Inferior parietal cortex (tissue), 1 donor: Measurements from ENCODE around the gene SYNE3.
"Not testable (repeated sequence)": the region's sequence is repeated elsewhere in the genome, so short reads cannot be mapped to it uniquely, and the experiment has no call there.

ENCODE experiments used
- DNase-seq: peaks from one replicate; pipeline ENCODE4 v3.0.0-alpha.2; 2016; ENCODE audit errors: extremely low spot score

SYNE3 gene

DNA sequence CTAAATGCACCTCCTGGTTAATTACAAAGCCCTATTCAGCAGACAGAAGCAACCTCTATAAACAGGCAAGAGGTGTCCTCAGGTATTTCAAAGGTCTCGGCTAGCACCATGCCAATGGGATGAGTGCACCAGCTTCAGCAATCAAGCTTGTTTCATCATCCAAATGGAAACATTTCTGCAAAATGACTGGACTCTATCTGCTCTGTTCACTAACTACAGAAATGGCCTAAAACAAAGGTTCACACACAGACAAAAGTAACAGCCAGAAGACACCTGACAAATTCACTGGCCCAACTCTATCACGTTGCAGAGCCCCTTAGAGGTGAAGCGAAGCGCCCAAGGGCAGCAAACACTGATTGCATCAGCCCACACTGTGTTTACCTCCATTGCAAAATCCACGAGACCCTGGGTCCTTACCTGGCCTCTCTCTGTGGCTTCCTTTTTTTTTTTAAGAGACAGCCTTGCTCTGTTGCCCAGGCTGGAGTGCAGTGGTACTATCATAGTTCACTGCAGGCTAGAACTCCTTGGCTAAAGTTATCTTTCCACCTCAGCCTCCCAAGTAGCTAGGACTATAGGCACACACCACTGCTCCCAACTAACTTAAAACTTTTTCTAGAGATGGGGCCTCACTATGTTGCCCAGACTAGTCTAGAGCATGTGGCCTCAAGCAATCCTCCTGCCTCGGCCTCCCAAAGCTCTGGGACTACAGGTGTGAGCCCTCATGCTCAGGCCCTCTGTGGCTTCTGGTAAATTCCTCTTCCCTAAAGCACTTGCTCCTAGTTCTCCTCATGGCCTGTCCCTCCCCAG lies 8.5 kb upstream of the SYNE3 start:
- no peak for DNase-seq

- DNase-seq: no peak
These were observed 7.5 kb upstream of the SYNE3 start for GRCh38 chr14:95523815-95524448.

- DNase-seq: peak; percentile 53
These were observed 6.8 kb upstream of the SYNE3 start for GRCh38 chr14:95523051-95523814.

- no peak for DNase-seq
These were observed 6.1 kb upstream of the SYNE3 start for GRCh38 chr14:95522556-95522955.

DNA sequence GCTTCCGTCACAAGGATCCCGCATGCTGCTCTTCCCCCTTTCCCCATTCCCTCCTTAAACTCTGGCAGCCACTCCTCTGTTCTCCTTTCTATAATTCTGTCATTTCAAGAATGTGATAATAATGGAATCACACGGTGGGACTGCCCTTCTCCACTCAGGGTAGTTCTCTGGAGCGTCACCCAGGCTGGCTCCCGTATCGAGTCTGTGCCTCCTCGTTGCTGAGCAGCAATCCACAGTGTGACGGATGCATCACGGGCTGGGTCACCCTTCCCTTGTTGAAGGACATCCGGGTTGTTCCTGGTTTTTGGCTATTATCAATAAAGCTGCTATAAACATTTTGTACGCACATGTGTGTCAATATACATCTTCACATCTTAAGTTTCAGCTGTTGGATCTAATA lies 5.7 kb upstream of the SYNE3 start:
- DNase-seq: no peak

GRCh38 chr14:95521001-95521400 lies 4.6 kb upstream of the SYNE3 start:
- no peak for DNase-seq

GRCh38 chr14:95520346-95520745 lies 3.9 kb upstream of the SYNE3 start:
- DNase-seq: no peak

- DNase-seq: no peak
These were observed 3.2 kb upstream of the SYNE3 start for GRCh38 chr14:95519699-95520098.

DNA sequence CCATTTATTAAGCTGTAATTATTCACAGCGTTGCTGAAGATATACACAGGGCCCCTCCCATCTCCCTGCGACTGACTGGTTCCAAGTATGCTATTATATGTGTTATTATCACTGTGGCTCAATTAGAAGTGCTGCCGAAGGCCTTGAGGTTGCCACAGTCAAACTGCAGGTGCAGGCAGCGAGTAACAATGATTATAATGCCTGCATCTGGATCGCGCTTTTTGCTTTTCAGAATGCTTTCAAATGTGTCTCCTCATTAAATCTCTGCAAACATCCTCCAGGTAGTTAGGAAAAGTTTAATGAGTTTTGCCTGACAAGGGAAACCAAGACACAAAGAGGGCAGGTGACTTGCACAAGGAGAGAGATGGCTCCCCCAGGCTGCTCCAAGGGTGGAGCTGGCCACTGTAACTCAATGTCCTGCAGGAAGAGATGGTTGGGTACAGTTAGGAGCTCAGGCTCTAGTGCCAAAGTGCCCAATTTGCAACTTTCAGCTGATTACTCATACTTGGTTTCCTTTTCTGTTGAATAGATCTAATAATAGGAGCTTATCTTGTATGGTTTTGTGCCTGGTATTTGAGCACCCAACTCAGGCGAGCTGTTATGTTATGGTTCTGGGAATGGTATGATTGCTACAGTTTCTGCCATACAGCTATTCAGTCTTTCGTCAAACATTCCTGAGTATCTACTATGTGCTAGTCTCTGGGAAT lies 1.7 kb upstream of the SYNE3 start:
- no peak for DNase-seq

DNA sequence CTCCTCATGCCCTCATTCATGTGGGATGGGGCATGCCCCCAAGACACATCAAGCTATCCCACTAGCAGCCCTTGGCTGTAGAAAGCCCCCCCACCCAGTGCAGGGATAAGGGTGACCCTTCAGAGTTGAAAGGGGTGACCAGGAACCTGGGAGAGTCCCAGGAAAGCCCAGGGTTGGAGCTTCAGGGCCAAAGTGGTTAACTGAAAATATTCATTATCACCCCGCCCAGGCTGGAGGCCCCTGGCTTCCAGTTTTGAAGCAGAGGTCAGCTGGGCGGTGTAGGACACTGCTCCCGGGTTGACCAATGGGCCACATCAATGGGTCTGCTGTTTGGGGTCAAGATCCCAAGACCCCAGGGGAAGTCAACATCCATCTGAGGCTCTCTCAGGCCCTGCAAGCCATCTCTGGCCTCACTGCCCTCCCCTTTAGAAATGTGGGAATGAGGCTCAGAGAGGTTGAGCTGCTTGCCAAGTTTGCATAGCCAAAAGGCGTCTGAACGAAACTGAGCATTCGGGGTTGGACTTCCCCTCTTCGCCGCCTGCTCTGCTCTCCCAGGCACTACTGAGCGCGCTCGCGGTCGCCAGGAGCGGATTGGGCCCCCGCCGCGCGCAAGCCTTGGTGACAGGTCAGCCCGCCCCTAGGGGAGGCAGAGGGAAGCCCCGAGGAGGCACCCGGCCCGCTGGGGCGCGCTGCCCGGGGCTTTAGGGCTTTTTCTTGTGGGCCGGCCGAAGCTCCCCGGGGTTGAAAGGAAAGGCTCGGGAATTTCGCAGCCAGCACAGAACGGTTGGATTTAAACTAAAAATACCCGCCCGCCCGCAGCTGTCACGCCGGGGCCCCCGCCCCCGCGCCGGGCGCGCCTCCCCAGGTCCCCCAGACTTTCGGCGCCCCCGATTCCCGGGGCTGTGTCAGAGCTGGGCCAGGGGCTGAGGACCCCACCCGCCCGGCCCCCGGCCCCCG lies 576 bp downstream of the SYNE3 start:
- DNase-seq: no peak

DNA sequence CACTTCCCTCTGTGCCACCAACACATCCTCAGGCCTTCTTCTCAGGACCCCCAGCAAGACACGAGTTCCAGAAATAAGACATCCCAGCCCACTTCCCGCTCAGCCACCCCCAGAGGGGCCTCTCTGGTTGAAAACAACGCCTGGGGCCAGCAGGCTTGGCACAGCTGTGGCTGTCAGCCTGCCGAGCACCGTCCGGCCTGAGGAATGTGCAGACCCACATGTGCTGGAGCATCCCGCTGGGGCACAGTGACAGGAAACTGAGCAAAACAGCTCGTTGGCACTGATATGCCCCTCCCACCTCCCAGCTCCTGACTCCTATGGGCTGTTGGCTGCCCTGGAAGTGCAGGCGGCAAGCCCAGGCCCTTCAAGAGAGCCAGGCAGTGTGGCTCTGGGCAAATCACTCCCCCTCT lies 1.4 kb downstream of the SYNE3 start:
- DNase-seq: no peak

DNA sequence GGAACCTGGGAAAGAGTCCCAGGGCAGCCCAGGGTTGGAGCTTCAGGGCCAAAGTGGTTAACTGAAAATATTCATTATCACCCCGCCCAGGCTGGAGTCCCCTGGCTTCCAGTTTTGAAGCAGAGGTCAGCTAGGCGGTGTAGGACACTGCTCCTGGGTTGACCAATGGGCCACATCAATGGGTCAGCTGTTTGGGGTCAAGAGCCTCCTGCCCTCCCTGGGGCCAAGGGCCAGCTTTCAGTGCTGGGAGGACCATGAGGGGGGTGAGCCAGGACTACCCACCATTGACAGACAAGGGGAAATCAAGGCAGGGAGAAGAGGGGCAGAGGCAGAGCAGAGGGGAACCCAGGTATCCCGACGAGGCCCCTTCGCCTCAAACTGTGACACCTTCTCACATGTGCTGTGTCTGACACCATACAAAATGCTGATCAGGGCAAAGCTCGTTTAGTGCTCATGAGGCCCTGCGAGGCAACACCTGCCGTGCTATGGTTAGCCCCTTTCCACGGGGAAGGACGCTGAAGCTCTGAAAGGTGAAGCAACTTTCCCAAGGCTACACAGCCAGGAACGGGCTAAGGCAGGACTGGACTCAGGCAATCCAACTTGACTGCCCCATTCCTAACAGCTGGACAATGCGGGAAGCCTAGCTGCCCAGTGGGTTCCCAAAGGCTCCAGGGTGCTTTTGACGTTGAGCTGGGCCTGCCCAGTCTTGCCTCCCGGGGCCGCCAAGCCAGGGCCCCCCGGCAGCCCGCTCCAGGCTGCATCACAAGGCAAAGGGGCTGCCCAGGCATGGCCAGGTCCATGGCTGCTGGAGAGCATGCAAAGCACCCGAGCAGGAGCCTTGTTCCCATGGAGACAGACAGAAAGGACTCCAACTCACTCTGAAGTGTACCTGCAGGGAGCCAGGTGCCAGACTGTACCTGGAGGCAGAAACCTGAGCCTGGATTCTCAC lies 2.0 kb downstream of the SYNE3 start:
- DNase-seq: no peak

- DNase-seq: no peak
These were observed 3.2 kb downstream of the SYNE3 start for GRCh38 chr14:95513291-95513690.

DNA sequence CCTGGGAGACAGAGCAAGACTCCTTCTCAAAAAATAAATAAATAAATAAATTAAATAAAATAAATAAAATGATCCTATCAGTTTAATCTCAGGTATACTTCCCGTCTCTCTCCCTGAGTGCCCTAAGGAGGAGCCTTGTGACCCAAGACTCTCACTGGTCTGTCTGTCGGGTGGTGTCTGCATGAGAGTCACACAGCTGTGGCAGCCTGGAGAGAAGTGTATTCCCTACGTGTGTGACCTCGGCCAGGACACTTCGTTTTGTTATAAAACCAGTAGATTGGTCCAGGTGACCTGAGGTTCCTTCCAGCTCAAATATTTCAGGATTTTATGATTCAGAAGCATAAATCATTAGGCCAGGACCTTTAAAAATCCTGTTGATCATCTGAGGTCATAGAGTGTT lies 4.8 kb downstream of the SYNE3 start:
- DNase-seq: no peak

GRCh38 chr14:95510804-95511203 lies 5.6 kb downstream of the SYNE3 start:
- no peak for DNase-seq

DNA sequence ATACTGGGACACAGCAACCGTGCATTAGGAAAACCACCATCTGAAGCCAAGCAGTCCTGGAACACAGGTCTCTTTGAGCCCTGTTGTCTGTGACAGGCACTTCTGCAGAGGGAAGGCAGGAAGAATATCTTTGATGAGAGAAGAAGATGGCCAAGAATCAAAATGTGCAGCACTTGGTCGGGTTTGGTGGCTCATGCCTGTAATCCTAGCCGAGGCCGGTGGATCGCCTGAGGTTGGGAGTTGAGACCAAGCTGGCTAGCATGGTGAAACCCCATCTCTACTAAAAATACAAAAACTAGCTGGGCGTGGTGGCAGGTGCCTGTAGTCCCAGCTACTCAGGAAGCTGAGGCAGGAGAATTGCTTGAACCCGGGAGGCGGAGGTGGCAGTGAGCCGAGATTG lies 6.1 kb downstream of the SYNE3 start:
- not testable (repeated sequence) for DNase-seq

DNA sequence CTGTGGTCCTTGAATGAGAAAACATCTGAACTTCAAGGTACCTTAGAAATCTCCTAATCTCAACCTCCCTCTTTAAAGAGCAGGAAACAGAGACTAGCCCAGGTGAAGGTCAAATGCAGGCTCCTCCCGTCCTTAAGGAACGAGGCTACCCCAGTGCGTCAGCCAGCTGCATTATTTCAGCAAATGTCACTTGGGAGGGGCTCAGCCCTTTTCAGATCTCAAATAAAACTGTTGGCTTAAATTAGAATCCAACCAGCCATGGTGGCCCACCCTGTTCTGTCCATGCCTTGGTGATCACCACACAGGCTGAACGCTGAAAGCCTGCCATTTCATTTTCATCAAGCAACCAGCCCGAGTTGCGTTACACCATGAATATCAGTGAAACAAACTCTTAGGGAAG lies 7.0 kb downstream of the SYNE3 start:
- DNase-seq: no peak

- DNase-seq: no peak
These were observed 8.1 kb downstream of the SYNE3 start for GRCh38 chr14:95508377-95508776.

GRCh38 chr14:95507701-95508103 lies 8.7 kb downstream of the SYNE3 start:
- DNase-seq: no peak

DNA sequence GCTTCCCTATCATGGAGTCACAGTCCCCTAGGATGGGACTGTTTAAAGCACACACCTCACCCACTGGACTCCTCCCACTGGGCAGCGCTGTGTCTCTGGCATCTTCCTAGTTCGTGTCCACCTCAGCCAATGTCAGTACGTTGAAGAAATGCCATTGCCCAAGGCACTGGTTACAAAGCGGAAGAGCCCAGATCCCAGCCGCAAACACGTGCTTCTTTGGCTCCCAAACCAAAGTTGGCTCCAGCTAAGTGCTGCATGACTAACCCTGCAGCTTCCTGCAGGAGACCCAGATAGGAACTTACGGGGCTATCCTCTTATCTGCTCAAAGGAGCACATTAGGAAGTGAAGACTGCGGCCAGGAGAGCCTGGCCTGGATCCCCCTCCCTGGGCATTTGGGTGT lies 9.3 kb downstream of the SYNE3 start:
- no peak for DNase-seq
